Keratinocyte (primary cell): ENCODE results near the gene GGNBP2. TPM values are rescaled to one million over a fixed set of nuclear protein-coding genes. Genes with fewer than 3 reads are reported as not detected.

Experiments
- DNase-seq: peaks from one replicate; pipeline ENCODE4 v3.0.0-alpha.2; 2011; ENCODE audit warnings: low read depth, missing footprints, low spot score
- FAIRE-seq: peaks from 2 replicates; lab custom pipeline; 2011; peaks lifted over from hg19 to GRCh38; lab: Jason Lieb, UNC
- H2AFZ ChIP-seq: 2 replicates; pipeline ENCODE4 v1.6.0; 2012; ENCODE audit warnings: low read length, control low read depth, inconsistent platforms; ENCODE audit not compliant: control insufficient read depth
- H3K27ac ChIP-seq: 2 replicates; pipeline ENCODE4 v1.5.1; 2011; ENCODE audit warnings: low read length; ENCODE audit not compliant: control insufficient read depth, insufficient read depth
- H3K27me3 ChIP-seq: 3 replicates; pipeline ENCODE4 v1.6.0; 2011; ENCODE audit warnings: low read length; ENCODE audit not compliant: control insufficient read depth, insufficient read depth; ENCODE audit errors: extremely low read depth
- H3K36me3 ChIP-seq, 2 experiments: 2 replicates in 1 of 2; 3 replicates in 1 of 2; pipeline ENCODE4 v1.5.1; 2011; ENCODE audit warnings: low read length in 2 of 2, mild to moderate bottlenecking in 1 of 2; ENCODE audit not compliant: control insufficient read depth in 2 of 2, insufficient read depth in 2 of 2; ENCODE audit errors: extremely low read depth in 1 of 2
- H3K4me1 ChIP-seq: 3 replicates; pipeline ENCODE4 v1.5.1; 2011; ENCODE audit warnings: low read length; ENCODE audit not compliant: control insufficient read depth, insufficient read depth; ENCODE audit errors: extremely low read depth
- H3K4me2 ChIP-seq: 3 replicates; pipeline ENCODE4 v1.6.0; 2011; ENCODE audit warnings: low read depth, low read length; ENCODE audit not compliant: control insufficient read depth, insufficient read depth; ENCODE audit errors: extremely low read depth
- H3K4me3 ChIP-seq, 3 experiments: fragments of 200-600 bp in 1 of 3; sonication (generic) in 1 of 3; 2 replicates in 2 of 3; 3 replicates in 1 of 3; pipeline ENCODE4 v1.5.1; 2011 to 2016; ENCODE audit warnings: low read length in 3 of 3, mild to moderate bottlenecking in 3 of 3, control low read depth in 2 of 3, inconsistent platforms in 1 of 3, low read depth in 1 of 3, mixed read lengths in 1 of 3, mixed run types in 1 of 3, moderate library complexity in 1 of 3; ENCODE audit not compliant: control insufficient read depth in 2 of 3, insufficient read depth in 2 of 3; ENCODE audit errors: extremely low read depth in 1 of 3
- H3K79me2 ChIP-seq: 2 replicates; pipeline ENCODE4 v1.6.0; 2012; ENCODE audit warnings: low read length; ENCODE audit not compliant: control insufficient read depth, insufficient read depth
- H3K9ac ChIP-seq: 3 replicates; pipeline ENCODE4 v1.6.0; 2011; ENCODE audit warnings: low read length; ENCODE audit not compliant: control insufficient read depth, insufficient read depth; ENCODE audit errors: extremely low read depth
- H3K9me1 ChIP-seq: 3 replicates; pipeline ENCODE4 v1.6.0; 2011; ENCODE audit warnings: low read length; ENCODE audit not compliant: control insufficient read depth, insufficient read depth; ENCODE audit errors: extremely low read depth
- H3K9me3 ChIP-seq: 2 replicates; pipeline ENCODE4 v1.5.1; 2012; ENCODE audit warnings: low read depth, low read length; ENCODE audit not compliant: control insufficient read depth
- H4K20me1 ChIP-seq: 3 replicates; pipeline ENCODE4 v1.6.0; 2011; ENCODE audit warnings: low read length; ENCODE audit not compliant: control insufficient read depth, insufficient read depth; ENCODE audit errors: extremely low read depth
- EZH2 ChIP-seq: IDR thresholded peaks from one replicate; pipeline ENCODE4 v1.6.1; 2012; ENCODE audit warnings: inconsistent platforms, mild to moderate bottlenecking, low read length, moderate library complexity
- dilution Hi-C: fragments of 300-500 bp; cut with MboI; formaldehyde crosslinking; loops from one replicate; pipeline ENCODE4 v1.7.0; 2020; ENCODE audit warnings: low sequenced_read_pairs; ENCODE audit not compliant: extremely low pct_ligation_motif_present
- polyA plus RNA-seq, 5 experiments: library from polyadenylated mRNA; depleted of rRNA in 3 of 5; stranded (reverse) in 3 of 5; stranded (forward) in 1 of 5; unstranded in 1 of 5; fragments of >200 nt; gene quantifications; 1 replicate in 1 of 5; 2 replicates in 3 of 5; 3 replicates in 1 of 5; pipeline versions ENCODE4 v1.2.1 to v1.2.3, GENCODE V29; 2011 to 2012; ENCODE audit warnings: missing spikeins in 2 of 5, low read depth in 1 of 5, low replicate concordance in 1 of 5
- TF ChIP-seq, protein P1 (sequence below), 3 experiments: IDR thresholded peaks in 1 of 3; conservative IDR thresholded peaks in 1 of 3; optimal IDR thresholded peaks in 1 of 3; 2 replicates in 2 of 3; 3 replicates in 1 of 3; pipeline versions ENCODE3 to v1.5.1; 2011; ENCODE audit warnings: low read length in 3 of 3, mild to moderate bottlenecking in 3 of 3, moderate library complexity in 2 of 3, control low read depth in 1 of 3, inconsistent platforms in 1 of 3; ENCODE audit not compliant: insufficient read depth in 2 of 3; ENCODE audit errors: extremely low read depth in 1 of 3

GGNBP2 gene
- polyA plus RNA-seq, 1 donor (not counting 4 experiments of a cell fraction or from before 2014, with no cell fraction given): 95.5 TPM

DNA sequence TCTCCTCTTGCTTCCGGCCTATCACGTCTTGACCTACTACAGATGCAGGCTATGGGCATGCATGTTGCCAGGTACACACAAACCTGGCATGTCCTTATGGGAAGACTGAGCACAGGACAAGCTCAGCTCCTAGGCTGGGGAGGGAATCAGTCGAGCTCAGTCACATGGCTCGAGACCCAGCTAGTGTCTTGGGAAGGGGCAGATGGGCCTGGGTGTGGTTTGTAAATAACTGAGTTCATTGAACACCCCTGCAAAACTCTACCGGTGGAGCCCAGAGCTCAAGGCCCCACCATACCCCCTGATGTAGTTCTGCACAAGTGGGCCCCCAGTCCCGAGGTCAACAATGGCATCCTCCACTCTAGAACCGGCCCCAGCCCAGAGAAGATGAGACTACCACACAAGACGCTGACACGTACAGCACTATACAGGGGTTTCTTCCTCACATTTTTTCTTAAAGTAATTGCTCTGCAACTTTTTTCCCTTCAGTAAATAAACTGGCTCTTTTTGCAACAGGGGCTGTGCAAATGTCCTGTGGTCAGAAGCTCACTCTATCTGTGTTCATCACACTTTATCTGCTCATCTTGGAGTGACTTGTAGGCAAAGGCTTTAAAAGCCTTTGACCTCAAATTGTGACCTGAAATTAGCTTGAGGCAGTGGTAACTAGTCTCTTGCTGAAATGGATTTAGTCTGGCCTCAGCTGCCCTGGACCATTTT is 35.3 kb upstream of the GGNBP2 start:
- FAIRE-seq: no peak
- Histone ChIP-seq H3K4me2 (no peak overlapping the region), H3K79me2 (no peaks in the 10 kb centered on the region), H3K4me1 (no peaks in the 10 kb centered on the region), H2AFZ (no peak overlapping the region), H4K20me1 (no peaks in the 10 kb centered on the region), H3K9me3 (no peaks in the 10 kb centered on the region), H3K36me3 (peaks cover 52 to 86% of the 10 kb centered on the region in 2 experiments), H3K4me3 (no peak overlapping the region), H3K9me1 (no peaks in the 10 kb centered on the region), H3K27me3 (no peaks in the 10 kb centered on the region), H3K27ac (no peak overlapping the region), H3K9ac (no peak overlapping the region)
- dilution Hi-C loops: no loop called here
- DNase-seq: no peak
- TF ChIP-seq, protein P1, sequence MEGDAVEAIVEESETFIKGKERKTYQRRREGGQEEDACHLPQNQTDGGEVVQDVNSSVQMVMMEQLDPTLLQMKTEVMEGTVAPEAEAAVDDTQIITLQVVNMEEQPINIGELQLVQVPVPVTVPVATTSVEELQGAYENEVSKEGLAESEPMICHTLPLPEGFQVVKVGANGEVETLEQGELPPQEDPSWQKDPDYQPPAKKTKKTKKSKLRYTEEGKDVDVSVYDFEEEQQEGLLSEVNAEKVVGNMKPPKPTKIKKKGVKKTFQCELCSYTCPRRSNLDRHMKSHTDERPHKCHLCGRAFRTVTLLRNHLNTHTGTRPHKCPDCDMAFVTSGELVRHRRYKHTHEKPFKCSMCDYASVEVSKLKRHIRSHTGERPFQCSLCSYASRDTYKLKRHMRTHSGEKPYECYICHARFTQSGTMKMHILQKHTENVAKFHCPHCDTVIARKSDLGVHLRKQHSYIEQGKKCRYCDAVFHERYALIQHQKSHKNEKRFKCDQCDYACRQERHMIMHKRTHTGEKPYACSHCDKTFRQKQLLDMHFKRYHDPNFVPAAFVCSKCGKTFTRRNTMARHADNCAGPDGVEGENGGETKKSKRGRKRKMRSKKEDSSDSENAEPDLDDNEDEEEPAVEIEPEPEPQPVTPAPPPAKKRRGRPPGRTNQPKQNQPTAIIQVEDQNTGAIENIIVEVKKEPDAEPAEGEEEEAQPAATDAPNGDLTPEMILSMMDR (optimal IDR thresholded peaks at IDR 0.05 in 1 of 3, IDR thresholded peaks at IDR 0.05 in 1 of 3, conservative IDR thresholded peaks at IDR 0.05 in 1 of 3; ENCODE audit: extremely low read depth in 1 of 3, insufficient read depth in 2 of 3, low read length in 3 of 3): no peak
- no peak for TF ChIP-seq EZH2

DNA sequence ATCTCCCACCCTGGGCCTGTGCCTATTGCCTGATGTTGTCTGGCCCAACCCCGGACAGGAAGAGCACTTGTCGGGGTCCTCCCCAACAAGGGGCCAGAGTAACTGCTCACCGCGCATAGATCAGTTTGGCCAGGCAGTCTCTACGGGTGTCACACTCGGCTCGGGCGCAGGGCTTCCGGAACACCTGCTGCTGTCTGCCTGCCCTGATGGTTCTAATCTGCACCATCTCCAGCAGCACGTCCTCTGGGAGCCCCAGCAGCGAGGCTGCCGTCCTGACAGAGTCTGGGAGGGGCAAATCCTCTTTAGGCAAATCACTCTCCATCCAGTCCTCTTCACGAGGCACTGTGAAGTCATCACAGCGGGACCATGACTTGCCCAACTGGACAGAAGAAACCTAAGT is 34.1 kb upstream of the GGNBP2 start:
- H3K4me1 ChIP-seq: no peaks in the 10 kb centered on the region
- no peak overlapping the region for H3K27ac ChIP-seq
- no peak overlapping the region for H3K9ac ChIP-seq
- no peaks in the 10 kb centered on the region for H4K20me1 ChIP-seq
- H2AFZ ChIP-seq: no peak overlapping the region
- TF ChIP-seq, protein P1 (optimal IDR thresholded peaks at IDR 0.05 in 1 of 3, IDR thresholded peaks at IDR 0.05 in 1 of 3, conservative IDR thresholded peaks at IDR 0.05 in 1 of 3; ENCODE audit: extremely low read depth in 1 of 3, insufficient read depth in 2 of 3, low read length in 3 of 3): no peak
- TF ChIP-seq EZH2: no peak
- H3K4me3 ChIP-seq: no peak overlapping the region
- DNase-seq (no peak), FAIRE-seq (no peak)
- H3K9me3 ChIP-seq: no peaks in the 10 kb centered on the region
- no peaks in the 10 kb centered on the region for H3K27me3 ChIP-seq
- H3K4me2 ChIP-seq: no peak overlapping the region
- H3K9me1 ChIP-seq: no peaks in the 10 kb centered on the region
- H3K79me2 ChIP-seq: no peaks in the 10 kb centered on the region
- H3K36me3 ChIP-seq: peaks cover 51 to 82% of the 10 kb centered on the region in 2 experiments
- dilution Hi-C loops: no loop called here
